Trophoblast cell (in vitro differentiated cells and primary cell): Measurements from ENCODE around the gene NECTIN2.

Source experiments
- DNase-seq, 2 donors: peaks; one replicate each; pipeline ENCODE4 v3.0.0-alpha.2; 2016
- H2AFZ ChIP-seq: 2 replicates; pipeline ENCODE4 v1.6.1; 2013; ENCODE audit warnings: low read length, moderate library complexity, mild to moderate bottlenecking; ENCODE audit not compliant: insufficient read depth, poor library complexity
- H2AK5ac ChIP-seq: 2 replicates; pipeline ENCODE4 v1.6.1; 2013; ENCODE audit warnings: mild to moderate bottlenecking, low read length
- H2BK120ac ChIP-seq: 2 replicates; pipeline ENCODE4 v1.6.1; 2013; ENCODE audit warnings: low read length, mild to moderate bottlenecking, moderate library complexity; ENCODE audit not compliant: insufficient read depth, poor library complexity
- H2BK12ac ChIP-seq: 2 replicates; pipeline ENCODE4 v1.6.1; 2013; ENCODE audit warnings: mild to moderate bottlenecking, low read length, moderate library complexity
- H2BK5ac ChIP-seq: 2 replicates; pipeline ENCODE4 v1.6.1; 2013; ENCODE audit warnings: low read length, low read depth, moderate library complexity, mild to moderate bottlenecking; ENCODE audit not compliant: poor library complexity
- H3K14ac ChIP-seq: 2 replicates; pipeline ENCODE4 v1.6.1; 2013; ENCODE audit warnings: mild to moderate bottlenecking, low read length
- H3K18ac ChIP-seq: 2 replicates; pipeline ENCODE4 v1.6.1; 2013; ENCODE audit warnings: mild to moderate bottlenecking, low read length
- H3K23ac ChIP-seq: 2 replicates; pipeline ENCODE4 v1.6.1; 2013; ENCODE audit warnings: low read length
- H3K27ac ChIP-seq: 2 replicates; pipeline ENCODE4 v1.5.1; 2013; ENCODE audit warnings: low read depth, mild to moderate bottlenecking, inconsistent platforms, low read length, moderate library complexity
- H3K27me3 ChIP-seq: 2 replicates; pipeline ENCODE4 v1.6.1; 2013; ENCODE audit warnings: inconsistent platforms, mild to moderate bottlenecking, low read length, moderate library complexity; ENCODE audit not compliant: insufficient read depth
- H3K36me3 ChIP-seq, 2 experiments: 1 replicate in 1 of 2; 2 replicates in 1 of 2; pipeline ENCODE4 v1.6.1; 2013; ENCODE audit warnings: low read length in 2 of 2, mild to moderate bottlenecking in 2 of 2, moderate library complexity in 1 of 2; ENCODE audit not compliant: insufficient read depth in 2 of 2, control insufficient read depth in 1 of 2
- H3K4ac ChIP-seq: 2 replicates; pipeline ENCODE4 v1.6.1; 2013; ENCODE audit warnings: low read depth, mild to moderate bottlenecking, low read length, moderate library complexity
- H3K4me1 ChIP-seq, 2 experiments: 1 replicate in 1 of 2; 2 replicates in 1 of 2; pipeline ENCODE4 v1.6.1; 2013; ENCODE audit warnings: low read length in 2 of 2, mild to moderate bottlenecking in 2 of 2, moderate library complexity in 1 of 2; ENCODE audit not compliant: insufficient read depth in 2 of 2, control insufficient read depth in 1 of 2
- H3K4me2 ChIP-seq: 2 replicates; pipeline ENCODE4 v1.6.1; 2013; ENCODE audit warnings: inconsistent platforms, mild to moderate bottlenecking, low read length, moderate library complexity
- H3K4me3 ChIP-seq: 2 replicates; pipeline ENCODE4 v1.5.1; 2013; ENCODE audit warnings: mild to moderate bottlenecking, low read depth, low read length, inconsistent platforms
- H3K79me1 ChIP-seq: one replicate; pipeline ENCODE4 v1.6.1; 2013; ENCODE audit warnings: low read length
- H3K79me2 ChIP-seq: 2 replicates; pipeline ENCODE4 v1.6.1; 2013; ENCODE audit warnings: low read length, mild to moderate bottlenecking; ENCODE audit not compliant: control insufficient read depth, insufficient read depth, poor library complexity
- H3K9ac ChIP-seq: 2 replicates; pipeline ENCODE4 v1.6.1; 2013; ENCODE audit warnings: mild to moderate bottlenecking, low read length
- H3K9me3 ChIP-seq: 2 replicates; pipeline ENCODE4 v1.6.1; 2013; ENCODE audit warnings: low read depth, mild to moderate bottlenecking, control low read depth, inconsistent platforms, low read length; ENCODE audit not compliant: insufficient read depth
- H4K12ac ChIP-seq: 2 replicates; pipeline ENCODE4 v1.6.1; 2013; ENCODE audit warnings: low read depth, mild to moderate bottlenecking, low read length, moderate library complexity
- H4K8ac ChIP-seq: 2 replicates; pipeline ENCODE4 v1.6.1; 2013; ENCODE audit warnings: low read depth, mild to moderate bottlenecking, low read length, moderate library complexity
- H4K91ac ChIP-seq: one replicate; pipeline ENCODE4 v1.6.1; 2013; ENCODE audit warnings: low read depth, mild to moderate bottlenecking, low read length, moderate library complexity
- WGBS: extraction: QIAGEN DNeasy Blood & Tissue Kit; methylation state at CpG from one replicate; pipeline ENCODE4 v1.1.7; 2013; ENCODE audit warnings: missing lambda C conversion rate; ENCODE audit not compliant: insufficient read length, insufficient coverage; ENCODE audit errors: extremely low coverage; 5-methylcytosine and 5-hydroxymethylcytosine counted together

Gene NECTIN2

GRCh38 chr19:44820648-44821609 is 25.2 kb upstream of the NECTIN2 start:
- Histone ChIP-seq H3K9ac (no peak overlapping the region), H3K4me1 (no peaks in the 10 kb centered on the region), H3K27me3 (no peaks in the 10 kb centered on the region), H2AFZ (no peak overlapping the region), H3K4me3 (no peak overlapping the region), H3K27ac (no peak overlapping the region), H3K79me2 (no peaks in the 10 kb centered on the region), H2BK5ac (no peak overlapping the region), H3K4ac (no peak overlapping the region), H2AK5ac (no peak overlapping the region), H2BK120ac (no peak overlapping the region), H4K8ac (no peak overlapping the region), H3K4me2 (no peak overlapping the region), H4K12ac (no peak overlapping the region), H3K79me1 (no peaks in the 10 kb centered on the region), H2BK12ac (no peak overlapping the region), H3K9me3 (no peaks in the 10 kb centered on the region), H4K91ac (no peak overlapping the region), H3K23ac (no peak overlapping the region), H3K14ac (no peak overlapping the region), H3K18ac (no peak overlapping the region), H3K36me3 (no peaks in the 10 kb centered on the region)
- DNase-seq = no peak
- no CpG with 5 or more reads among the region's 35 CpGs for WGBS

DNA sequence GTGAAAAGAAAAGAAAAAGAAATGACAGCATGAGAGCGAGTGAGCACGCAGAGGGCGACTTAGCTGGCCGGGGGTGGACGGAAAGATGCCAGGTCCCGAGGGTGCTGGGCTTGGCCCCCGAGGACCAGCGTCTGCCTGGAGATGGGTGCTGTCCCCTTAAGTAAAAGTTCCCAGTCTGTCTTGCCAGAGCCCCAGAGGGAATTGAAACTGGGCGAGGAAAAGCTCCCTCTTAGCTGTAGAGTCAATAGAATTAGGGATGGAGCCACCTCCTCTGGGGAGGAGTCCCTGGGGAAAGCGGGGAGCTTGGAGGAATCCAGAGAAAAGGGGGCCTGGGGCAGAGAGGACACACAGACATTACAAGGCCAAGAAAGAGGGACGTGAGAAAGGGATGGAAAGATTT is 23.9 kb upstream of the NECTIN2 start:
- Histone ChIP-seq H3K23ac (no peak overlapping the region), H4K91ac (no peak overlapping the region), H3K27me3 (no peaks in the 10 kb centered on the region), H3K4ac (no peak overlapping the region), H2AK5ac (no peak overlapping the region), H4K12ac (no peak overlapping the region), H3K4me2 (no peak overlapping the region), H3K18ac (no peak overlapping the region), H2BK12ac (no peak overlapping the region), H2AFZ (no peak overlapping the region), H2BK120ac (no peak overlapping the region), H3K36me3 (no peaks in the 10 kb centered on the region), H3K14ac (no peak overlapping the region), H4K8ac (no peak overlapping the region), H3K9me3 (no peaks in the 10 kb centered on the region), H3K9ac (no peak overlapping the region), H2BK5ac (no peak overlapping the region), H3K79me2 (no peaks in the 10 kb centered on the region), H3K4me1 (no peaks in the 10 kb centered on the region), H3K27ac (no peak overlapping the region), H3K79me1 (no peaks in the 10 kb centered on the region), H3K4me3 (no peak overlapping the region)
- DNase-seq = no peak
- no CpG with 5 or more reads among the region's 11 CpGs for WGBS

DNA sequence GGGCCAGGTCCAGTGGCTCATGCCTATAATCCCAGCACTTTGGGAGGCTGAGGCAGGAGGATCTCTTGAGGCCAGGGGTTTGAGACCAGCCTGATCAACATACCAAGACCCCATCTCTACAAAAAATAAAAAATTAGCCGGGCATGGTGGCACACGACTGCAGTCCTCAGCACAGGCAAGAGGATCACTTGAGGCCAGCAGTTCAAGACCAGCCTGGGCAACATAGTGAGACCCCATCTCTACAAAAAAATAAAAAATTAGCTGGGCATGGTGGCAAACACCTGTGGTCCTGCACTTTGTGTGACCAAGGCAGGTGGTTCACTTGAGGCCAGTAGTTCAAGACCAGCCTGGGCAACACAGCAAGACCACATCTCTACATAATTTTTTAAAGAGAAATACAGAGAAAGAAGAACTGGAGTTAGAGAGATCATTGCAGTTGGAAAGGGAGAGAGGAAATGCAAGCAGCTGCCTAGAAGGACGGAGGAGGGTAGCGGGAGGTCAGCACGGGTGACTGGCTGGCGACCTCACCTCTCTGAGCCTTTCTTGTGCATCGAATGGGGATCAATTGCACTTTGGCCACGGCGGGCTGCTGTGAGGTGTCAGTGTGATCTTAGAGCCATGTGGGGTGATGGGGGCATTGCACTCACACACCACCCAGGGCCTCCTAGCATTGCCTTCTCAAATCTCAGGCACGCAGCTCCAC is 23.3 kb upstream of the NECTIN2 start:
- no peak overlapping the region for H3K27ac ChIP-seq

GRCh38 chr19:44823373-44823698 is 22.8 kb upstream of the NECTIN2 start:
- Histone ChIP-seq H3K4me1 (no peaks in the 10 kb centered on the region), H3K79me2 (no peaks in the 10 kb centered on the region), H2BK5ac (no peak overlapping the region), H3K9ac (no peak overlapping the region), H3K14ac (no peak overlapping the region), H3K27me3 (no peaks in the 10 kb centered on the region), H3K4me3 (no peak overlapping the region), H2AK5ac (no peak overlapping the region), H3K36me3 (no peaks in the 10 kb centered on the region), H2BK12ac (no peak overlapping the region), H4K12ac (no peak overlapping the region), H4K91ac (no peak overlapping the region), H2AFZ (no peak overlapping the region), H3K9me3 (no peaks in the 10 kb centered on the region), H3K23ac (no peak overlapping the region), H3K18ac (no peak overlapping the region), H3K27ac (no peak overlapping the region), H3K4me2 (no peak overlapping the region), H3K4ac (no peak overlapping the region), H4K8ac (no peak overlapping the region), H2BK120ac (no peak overlapping the region), H3K79me1 (no peaks in the 10 kb centered on the region)
- WGBS = no CpG with 5 or more reads among the region's 4 CpGs
- no peak for DNase-seq

More for the DNA sequence above, 23.3 kb upstream of the NECTIN2 start:
- no peak overlapping the region for H4K8ac ChIP-seq
- no peak overlapping the region for H3K18ac ChIP-seq
- no peak overlapping the region for H4K91ac ChIP-seq
- H3K4me1 ChIP-seq = no peaks in the 10 kb centered on the region
- no peak overlapping the region for H3K9ac ChIP-seq
- no CpG with 5 or more reads among the region's 10 CpGs for WGBS
- no peak overlapping the region for H3K4ac ChIP-seq
- H3K36me3 ChIP-seq = no peaks in the 10 kb centered on the region
- H2AFZ ChIP-seq = no peak overlapping the region
- no peaks in the 10 kb centered on the region for H3K27me3 ChIP-seq
- H3K79me1 ChIP-seq = no peaks in the 10 kb centered on the region
- H3K79me2 ChIP-seq = no peaks in the 10 kb centered on the region
- no peak overlapping the region for H4K12ac ChIP-seq
- DNase-seq = no peak
- H2BK120ac ChIP-seq = no peak overlapping the region
- no peak overlapping the region for H3K23ac ChIP-seq
- no peak overlapping the region for H2AK5ac ChIP-seq
- H3K4me2 ChIP-seq = no peak overlapping the region
- H3K4me3 ChIP-seq = no peak overlapping the region
- H3K9me3 ChIP-seq = no peaks in the 10 kb centered on the region
- H2BK5ac ChIP-seq = no peak overlapping the region
- no peak overlapping the region for H3K14ac ChIP-seq
- H2BK12ac ChIP-seq = no peak overlapping the region
